LNCaP clone FGC (cell line): ENCODE data around the gene NUBP1.
"Not testable (repeated sequence)": the region's sequence is repeated elsewhere in the genome, so short reads cannot be mapped to it uniquely, and the experiment has no call there.

Source experiments
- DNase-seq: peaks from one replicate; pipeline ENCODE4 v3.0.0-alpha.2; 2011; ENCODE audit warnings: low read depth
- H3K4me3 ChIP-seq: 2 replicates; pipeline ENCODE4 v1.5.1; 2011; ENCODE audit warnings: mild to moderate bottlenecking, low read depth, low read length, control low read depth
- TF ChIP-seq, protein P1 (sequence below): IDR thresholded peaks from 2 replicates; pipeline ENCODE4 v1.5.1; 2012; ENCODE audit warnings: mild to moderate bottlenecking; ENCODE audit not compliant: control insufficient read depth, insufficient read depth; ENCODE audit errors: extremely low read depth

NUBP1 gene

DNA sequence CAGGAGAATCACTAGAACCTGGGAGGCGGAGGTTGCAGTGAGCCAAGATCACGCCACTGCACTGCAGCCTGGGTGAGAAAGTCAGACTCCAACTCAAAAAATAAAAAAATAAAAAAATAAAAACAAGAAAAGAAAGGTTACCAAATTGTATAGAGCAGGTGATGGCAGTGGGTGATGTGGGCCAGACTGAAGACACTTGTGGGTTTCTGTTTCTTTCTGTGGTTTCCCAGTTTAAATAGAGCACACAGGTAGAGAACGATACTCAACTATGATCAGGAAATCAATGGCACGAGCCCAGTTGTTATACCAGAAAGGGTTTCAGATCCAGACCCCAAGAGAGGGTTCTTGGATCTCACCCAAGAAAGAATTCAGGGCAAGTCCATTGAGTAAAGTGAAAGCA is 32.6 kb downstream of the NUBP1 start:
- TF ChIP-seq, protein P1, sequence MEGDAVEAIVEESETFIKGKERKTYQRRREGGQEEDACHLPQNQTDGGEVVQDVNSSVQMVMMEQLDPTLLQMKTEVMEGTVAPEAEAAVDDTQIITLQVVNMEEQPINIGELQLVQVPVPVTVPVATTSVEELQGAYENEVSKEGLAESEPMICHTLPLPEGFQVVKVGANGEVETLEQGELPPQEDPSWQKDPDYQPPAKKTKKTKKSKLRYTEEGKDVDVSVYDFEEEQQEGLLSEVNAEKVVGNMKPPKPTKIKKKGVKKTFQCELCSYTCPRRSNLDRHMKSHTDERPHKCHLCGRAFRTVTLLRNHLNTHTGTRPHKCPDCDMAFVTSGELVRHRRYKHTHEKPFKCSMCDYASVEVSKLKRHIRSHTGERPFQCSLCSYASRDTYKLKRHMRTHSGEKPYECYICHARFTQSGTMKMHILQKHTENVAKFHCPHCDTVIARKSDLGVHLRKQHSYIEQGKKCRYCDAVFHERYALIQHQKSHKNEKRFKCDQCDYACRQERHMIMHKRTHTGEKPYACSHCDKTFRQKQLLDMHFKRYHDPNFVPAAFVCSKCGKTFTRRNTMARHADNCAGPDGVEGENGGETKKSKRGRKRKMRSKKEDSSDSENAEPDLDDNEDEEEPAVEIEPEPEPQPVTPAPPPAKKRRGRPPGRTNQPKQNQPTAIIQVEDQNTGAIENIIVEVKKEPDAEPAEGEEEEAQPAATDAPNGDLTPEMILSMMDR, result no peak
- no peak overlapping the region for H3K4me3 ChIP-seq
- DNase-seq, result no peak

DNA sequence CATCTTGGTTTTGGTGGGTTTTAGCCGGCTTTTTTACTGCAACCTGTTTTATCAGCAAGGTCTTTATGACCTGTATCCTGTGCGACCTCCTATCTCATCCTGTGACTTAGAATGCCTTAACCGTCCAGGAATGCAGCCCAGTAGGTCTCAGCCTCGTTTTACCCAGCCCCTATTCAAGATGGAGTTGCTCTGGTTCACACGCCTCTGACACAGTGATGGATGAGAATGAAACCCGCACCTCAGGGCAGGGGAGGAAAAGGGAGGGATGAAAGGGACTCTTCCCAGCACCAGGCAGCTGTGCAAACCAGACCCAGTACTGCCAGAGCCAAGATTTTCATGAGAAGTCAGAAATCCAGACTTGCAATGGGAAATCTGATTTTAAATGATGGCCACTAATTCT is 33.3 kb downstream of the NUBP1 start:
- H3K4me3 ChIP-seq, DNase-seq: not testable (repeated sequence)

DNA sequence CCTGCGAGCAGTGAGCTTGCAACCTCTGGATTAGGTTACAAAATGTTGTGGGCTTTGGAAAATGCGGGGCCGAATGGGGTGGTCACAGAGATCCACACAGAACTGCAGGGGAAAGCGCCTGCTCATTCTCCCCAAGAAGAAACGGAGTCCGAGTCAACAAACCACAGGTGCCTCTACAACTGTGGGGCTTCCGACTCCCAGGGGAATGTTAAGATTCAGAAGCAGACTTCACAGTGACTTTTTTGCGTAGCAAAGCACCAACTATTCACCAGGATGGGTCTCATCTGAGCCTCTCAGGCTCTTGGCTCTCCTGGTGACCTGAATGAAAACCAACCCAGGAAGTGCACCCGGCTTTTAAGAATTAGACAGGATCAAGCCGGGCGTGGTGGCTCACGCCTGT is 33.7 kb downstream of the NUBP1 start:
- no peak overlapping the region for H3K4me3 ChIP-seq
- TF ChIP-seq, protein P1, result no peak
- DNase-seq, result no peak

DNA sequence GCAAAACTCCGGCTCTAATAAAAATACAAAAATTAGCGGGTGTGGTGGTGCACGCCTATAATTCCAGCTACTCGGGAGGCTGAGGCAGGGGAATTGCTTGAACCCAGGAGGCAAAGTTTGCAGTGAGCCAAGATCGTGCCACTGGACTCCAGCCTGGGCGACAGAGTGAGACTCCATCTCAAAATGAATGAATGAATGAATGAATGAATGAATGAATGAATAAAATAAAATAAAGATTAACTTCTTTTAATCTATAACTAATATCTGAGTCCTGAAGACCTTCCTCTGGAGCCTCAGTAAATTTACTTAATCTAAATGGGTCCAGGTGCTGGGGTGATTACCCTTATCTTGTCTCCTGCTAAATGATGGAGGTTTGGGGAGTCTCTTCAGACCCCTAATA is 36.3 kb downstream of the NUBP1 start:
- not testable (repeated sequence) for DNase-seq, H3K4me3 ChIP-seq

DNA sequence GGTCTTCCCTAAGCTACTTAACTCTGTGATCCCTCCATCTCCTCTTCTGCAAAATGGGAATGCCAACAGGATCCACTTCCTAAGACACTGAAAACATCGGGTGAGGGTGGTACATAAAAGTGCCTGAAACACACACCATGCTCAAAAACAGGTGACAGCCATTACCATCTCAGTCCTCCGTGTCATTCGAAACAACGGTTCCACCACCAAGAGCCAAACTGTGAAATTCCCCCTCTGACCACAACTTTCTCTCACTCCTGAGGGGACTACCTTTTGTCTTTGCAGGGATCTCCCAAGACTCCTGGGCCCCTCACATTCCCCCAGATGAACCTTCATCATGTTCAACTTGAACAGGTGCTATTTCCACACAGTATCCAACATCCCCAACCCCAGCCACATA is 37.0 kb downstream of the NUBP1 start:
- DNase-seq, result no peak
- H3K4me3 ChIP-seq, result no peak overlapping the region
- TF ChIP-seq, protein P1, result no peak

DNA sequence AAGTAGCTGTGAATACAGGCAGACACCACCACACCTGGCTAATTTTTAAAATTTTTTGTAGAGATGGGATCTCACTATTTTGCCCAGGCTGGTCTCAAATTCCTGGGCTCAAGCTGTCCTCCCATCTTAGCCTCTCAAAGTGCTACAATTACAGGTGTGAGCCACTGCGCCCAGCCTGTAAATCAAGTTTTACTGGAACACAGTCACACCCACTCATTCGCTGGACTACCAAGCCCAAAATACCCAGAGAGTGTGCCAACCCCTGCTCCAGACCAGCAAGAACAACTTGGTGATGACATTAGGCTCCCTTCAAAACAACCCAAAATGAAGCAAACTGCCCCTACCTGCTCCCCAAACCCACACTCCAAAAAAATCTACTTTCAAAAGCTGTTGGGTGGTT is 39.0 kb downstream of the NUBP1 start:
- peak; percentile 18 for DNase-seq
- H3K4me3 ChIP-seq, result no peak overlapping the region
- TF ChIP-seq, protein P1, result no peak

DNA sequence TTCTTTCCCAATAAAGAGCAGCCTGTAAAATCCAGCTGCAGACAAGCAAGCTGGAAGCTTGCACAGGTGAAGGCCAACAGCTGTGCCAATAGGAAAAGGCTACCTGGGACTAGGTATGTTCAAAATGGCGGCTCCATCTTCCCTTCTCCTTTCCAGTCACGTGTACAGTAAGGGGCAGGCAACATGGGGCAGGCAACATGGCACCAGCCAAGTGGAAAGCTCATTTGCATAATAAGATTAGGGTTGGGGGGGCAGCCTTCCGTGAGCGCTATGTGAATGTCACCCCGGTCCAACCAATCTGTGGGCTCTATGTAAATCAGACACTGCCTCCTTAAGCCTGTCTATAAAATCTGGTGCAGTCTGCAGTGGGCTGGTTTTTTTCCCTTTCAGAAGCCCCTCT is 43.7 kb downstream of the NUBP1 start:
- TF ChIP-seq, protein P1, result no peak
- H3K4me3 ChIP-seq, result no peak overlapping the region
- DNase-seq, result no peak

DNA sequence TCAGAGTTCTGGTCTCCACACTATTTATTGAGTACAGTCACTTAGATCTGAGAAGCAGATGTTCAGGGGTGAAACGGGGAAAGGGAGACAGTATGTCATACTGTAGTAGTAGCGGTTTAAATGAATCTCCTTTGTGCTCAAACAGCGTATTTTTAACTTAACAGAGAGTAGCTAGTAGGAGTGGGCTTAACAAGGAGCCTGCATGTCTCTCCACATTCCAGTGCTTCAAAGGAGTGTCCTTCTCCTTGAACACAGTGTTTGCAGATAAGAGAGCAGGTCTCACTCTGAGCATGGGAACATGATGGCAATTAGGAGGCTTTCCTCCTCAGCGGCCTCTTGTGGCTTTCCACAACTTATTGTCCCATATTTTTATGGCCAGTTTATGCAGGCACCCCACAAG is 45.0 kb downstream of the NUBP1 start:
- DNase-seq, H3K4me3 ChIP-seq: not testable (repeated sequence)

DNA sequence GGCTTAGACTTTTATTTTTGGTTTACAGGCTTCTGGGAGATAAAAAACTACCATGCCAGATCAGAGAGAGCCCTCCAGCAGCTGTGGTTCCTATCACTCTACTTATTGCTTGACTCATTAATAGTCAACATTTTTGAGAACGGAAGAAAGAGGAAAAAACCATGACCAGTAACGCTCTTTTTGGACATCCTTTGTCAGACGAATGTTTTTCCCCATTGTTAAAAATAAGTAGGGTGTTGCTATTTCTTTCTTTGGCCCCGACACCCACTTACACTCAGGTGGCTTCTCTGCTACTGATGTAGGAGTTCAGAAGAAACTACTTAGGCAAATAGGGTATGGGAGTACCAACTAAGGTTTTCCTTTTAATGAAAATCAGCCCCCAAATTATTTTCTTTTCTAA is 47.4 kb downstream of the NUBP1 start:
- H3K4me3 ChIP-seq, result no peak overlapping the region
- TF ChIP-seq, protein P1, result no peak
- DNase-seq, result no peak
